H1 (cell line): ENCODE data around the gene MCM3. TPM values are rescaled to one million over a fixed set of nuclear protein-coding genes. Genes with fewer than 3 reads are reported as not detected.

Experiments
- CTCF ChIA-PET: fragments of 300-600 bp; sonication (Branson Sonifier 250); formaldehyde crosslinking; loops from one replicate; lab custom pipeline; 2021; ENCODE audit not compliant: partially characterized antibody; lab: Charles Lee
- POLR2A ChIA-PET: fragments of 300-600 bp; sonication (Branson Sonifier 250); formaldehyde crosslinking; loops from one replicate; lab custom pipeline; 2021; ENCODE audit warnings: inconsistent platforms; ENCODE audit not compliant: partially characterized antibody; lab: Charles Lee
- DNase-seq, 2 experiments: peaks; one replicate each; pipeline versions ENCODE4 v3.0.0 to v3.0.0-alpha.2; 2010 to 2022; ENCODE audit warnings: low spot score in 2 of 2, low read depth in 1 of 2, mixed read lengths in 1 of 2
- FAIRE-seq: peaks from 2 replicates; lab custom pipeline; 2011; peaks lifted over from hg19 to GRCh38; lab: Jason Lieb, UNC
- H2AFZ ChIP-seq: 2 replicates; pipeline ENCODE4 v1.8.1; 2012; ENCODE audit warnings: low read length, inconsistent platforms
- H2AK5ac ChIP-seq: 2 replicates; pipeline ENCODE4 v1.6.1; 2013; ENCODE audit warnings: low read depth, low read length
- H2BK120ac ChIP-seq: replicated peaks from 2 replicates; pipeline ENCODE3; 2013; ENCODE audit warnings: low read depth, low read length, inconsistent platforms
- H2BK12ac ChIP-seq: 2 replicates; pipeline ENCODE4 v1.6.1; 2013; ENCODE audit warnings: low read depth, low read length
- H2BK15ac ChIP-seq: 2 replicates; pipeline ENCODE4 v1.6.1; 2013; ENCODE audit warnings: low read length
- H2BK20ac ChIP-seq: 2 replicates; pipeline ENCODE4 v1.6.1; 2013; ENCODE audit warnings: low read length
- H2BK5ac ChIP-seq: 2 replicates; pipeline ENCODE4 v1.6.1; 2013; ENCODE audit warnings: low read depth, low read length
- H3K14ac ChIP-seq: 2 replicates; pipeline ENCODE4 v1.6.1; 2013; ENCODE audit warnings: inconsistent platforms; ENCODE audit not compliant: insufficient read length
- H3K18ac ChIP-seq: 2 replicates; pipeline ENCODE4 v1.6.1; 2013; ENCODE audit warnings: low read length; ENCODE audit errors: extremely low read depth
- H3K23ac ChIP-seq: 2 replicates; pipeline ENCODE4 v1.6.1; 2013; ENCODE audit warnings: inconsistent platforms; ENCODE audit not compliant: insufficient read length
- H3K23me2 ChIP-seq: 2 replicates; pipeline ENCODE4 v1.6.1; 2013; ENCODE audit warnings: low read depth, low read length
- H3K27ac ChIP-seq: 2 replicates; pipeline ENCODE4 v1.6.1; 2011; ENCODE audit warnings: low read depth, low read length, inconsistent platforms
- H3K27me3 ChIP-seq, 4 experiments: replicated peaks in 1 of 4; 1 replicate in 1 of 4; 2 replicates in 3 of 4; pipeline versions ENCODE4 v1.6.1 to v1.8.1; 2011 to 2013; ENCODE audit warnings: low read length in 3 of 4, mild to moderate bottlenecking in 3 of 4, inconsistent platforms in 2 of 4, mixed read lengths in 2 of 4, moderate library complexity in 1 of 4; ENCODE audit not compliant: control insufficient read depth in 3 of 4, insufficient read depth in 3 of 4; ENCODE audit errors: extremely low read depth in 1 of 4
- H3K36me3 ChIP-seq, 4 experiments: 2 replicates each; pipeline versions ENCODE4 v1.6.1 to v1.8.1; 2011 to 2013; ENCODE audit warnings: mild to moderate bottlenecking in 4 of 4, low read length in 3 of 4, moderate library complexity in 2 of 4, control low read depth in 1 of 4, inconsistent platforms in 1 of 4; ENCODE audit not compliant: insufficient read depth in 4 of 4, control insufficient read depth in 2 of 4
- H3K4ac ChIP-seq: replicated peaks from 2 replicates; pipeline ENCODE3; 2013; ENCODE audit warnings: low read length, low read depth, mixed read lengths, inconsistent platforms; ENCODE audit not compliant: insufficient read length
- H3K4me1 ChIP-seq, 4 experiments: replicated peaks in 1 of 4; 1 replicate in 1 of 4; 2 replicates in 3 of 4; pipeline versions ENCODE4 v1.6.1 to v1.8.1; 2011 to 2013; ENCODE audit warnings: low read length in 3 of 4, inconsistent platforms in 2 of 4, mixed read lengths in 1 of 4; ENCODE audit not compliant: insufficient read depth in 4 of 4, control insufficient read depth in 3 of 4
- H3K4me2 ChIP-seq, 2 experiments: 2 replicates each; pipeline versions ENCODE4 v1.6.1 to v1.8.1; 2011 to 2013; ENCODE audit warnings: low read depth in 2 of 2, low read length in 2 of 2, control low read depth in 1 of 2, inconsistent platforms in 1 of 2, mild to moderate bottlenecking in 1 of 2; ENCODE audit not compliant: insufficient read depth in 1 of 2
- H3K4me3 ChIP-seq, 4 experiments: fragments of 200-600, 300-600 bp in 1 of 4; sonication (generic), shearing (Covaris generic), sonication (Bioruptor Twin) in 1 of 4; 2 replicates each; pipeline versions ENCODE4 v1.5.1 to v1.8.1; 2011 to 2016; ENCODE audit warnings: low read length in 4 of 4, low read depth in 3 of 4, control low read depth in 2 of 4, inconsistent platforms in 2 of 4, mild to moderate bottlenecking in 2 of 4, mixed read lengths in 1 of 4, moderate library complexity in 1 of 4; ENCODE audit not compliant: insufficient read depth in 2 of 4; ENCODE audit errors: extremely low read depth in 1 of 4
- H3K56ac ChIP-seq: replicated peaks from 2 replicates; pipeline ENCODE3; 2013; ENCODE audit warnings: low read depth, mild to moderate bottlenecking, mixed read lengths, low read length, inconsistent platforms; ENCODE audit not compliant: insufficient read length
- H3K79me1 ChIP-seq: 2 replicates; pipeline ENCODE4 v1.6.1; 2013; ENCODE audit warnings: low read depth, low read length, control low read depth
- H3K79me2 ChIP-seq, 2 experiments: 2 replicates each; pipeline versions ENCODE4 v1.6.1 to v1.8.1; 2012 to 2013; ENCODE audit warnings: low read length in 2 of 2, mild to moderate bottlenecking in 2 of 2, inconsistent platforms in 1 of 2; ENCODE audit not compliant: insufficient read depth in 2 of 2, control insufficient read depth in 1 of 2
- H3K9ac ChIP-seq, 4 experiments: replicated peaks in 1 of 4; 1 replicate in 1 of 4; 2 replicates in 3 of 4; pipeline versions ENCODE4 v1.6.1 to v1.8.1; 2011 to 2013; ENCODE audit warnings: low read depth in 3 of 4, low read length in 3 of 4, control low read depth in 2 of 4, mild to moderate bottlenecking in 2 of 4, moderate library complexity in 2 of 4, inconsistent platforms in 1 of 4; ENCODE audit errors: extremely low read depth in 1 of 4
- H3K9me3 ChIP-seq, 2 experiments: 2 replicates each; pipeline versions ENCODE4 v1.6.1 to v1.8.1; 2012 to 2013; ENCODE audit warnings: mild to moderate bottlenecking in 2 of 2, moderate library complexity in 2 of 2, control low read depth in 1 of 2, inconsistent platforms in 1 of 2, low read depth in 1 of 2, low read length in 1 of 2, mixed read lengths in 1 of 2; ENCODE audit not compliant: insufficient read depth in 2 of 2
- H4K20me1 ChIP-seq, 2 experiments: replicated peaks in 1 of 2; 2 replicates each; pipeline versions ENCODE3 to v1.8.1; 2011 to 2013; ENCODE audit warnings: inconsistent platforms in 2 of 2, low read length in 2 of 2, mild to moderate bottlenecking in 1 of 2; ENCODE audit not compliant: insufficient read depth in 2 of 2, control insufficient read depth in 1 of 2
- H4K5ac ChIP-seq: 2 replicates; pipeline ENCODE4 v1.6.1; 2013; ENCODE audit warnings: low read length, low read depth, mixed read lengths, inconsistent platforms; ENCODE audit not compliant: insufficient read length
- H4K8ac ChIP-seq: 2 replicates; pipeline ENCODE4 v1.8.0; 2013; ENCODE audit warnings: mild to moderate bottlenecking, moderate library complexity, low read length, inconsistent platforms; ENCODE audit not compliant: insufficient read depth; ENCODE audit errors: extremely low read depth
- H4K91ac ChIP-seq: replicated peaks from 2 replicates; pipeline ENCODE3; 2013; ENCODE audit warnings: low read length, mixed read lengths, inconsistent platforms; ENCODE audit not compliant: insufficient read length
- BRCA1 ChIP-seq: IDR thresholded peaks from 2 replicates; pipeline ENCODE4 v1.6.1; 2012; ENCODE audit warnings: low read depth, low read length, improper control_type of control experiment
- EGR1 ChIP-seq: IDR thresholded peaks from 2 replicates; pipeline ENCODE4 v1.6.1; 2011; ENCODE audit warnings: low read depth, low read length, borderline replicate concordance
- HDAC2 ChIP-seq, 2 experiments: fragments of 300-600 bp in 1 of 2; sonication (generic) in 1 of 2; IDR thresholded peaks; 2 replicates each; pipeline ENCODE4 v1.6.1; 2011 to 2012; ENCODE audit warnings: low read depth in 2 of 2, low read length in 2 of 2, mild to moderate bottlenecking in 2 of 2, moderate library complexity in 2 of 2, borderline replicate concordance in 1 of 2, inconsistent platforms in 1 of 2
- MAFK ChIP-seq: IDR thresholded peaks from 2 replicates; pipeline ENCODE4 v1.6.1; 2012; ENCODE audit warnings: low read depth, mild to moderate bottlenecking, improper control_type of control experiment, low read length
- RAD21 ChIP-seq, 2 experiments: IDR thresholded peaks in 1 of 2; conservative IDR thresholded peaks in 1 of 2; 2 replicates each; pipeline ENCODE4 v1.6.1; 2011; ENCODE audit warnings: low read depth in 2 of 2, low read length in 2 of 2, improper control_type of control experiment in 1 of 2, inconsistent platforms in 1 of 2, mild to moderate bottlenecking in 1 of 2, moderate library complexity in 1 of 2
- RNF2 ChIP-seq: fragments of 200-900, 300-1000 bp; sonication (generic); IDR thresholded peaks from 2 replicates; pipeline ENCODE4 v1.7.1; 2016; ENCODE audit warnings: borderline replicate concordance, low read depth, mild to moderate bottlenecking, antibody characterized with exemption, low read length; ENCODE audit not compliant: poor library complexity, severe bottlenecking; ENCODE audit errors: missing control alignments
- TAF7 ChIP-seq: optimal IDR thresholded peaks from 2 replicates; pipeline ENCODE3; 2011; ENCODE audit warnings: low read depth, mild to moderate bottlenecking, inconsistent platforms, low read length, moderate library complexity, borderline replicate concordance
- ZNF274 ChIP-seq: IDR thresholded peaks from 2 replicates; pipeline ENCODE4 v1.7.0; 2012; ENCODE audit warnings: low read length, borderline replicate concordance; ENCODE audit errors: extremely low read depth
- WGBS, 2 experiments: shearing (Covaris generic) in 1 of 2; methylation state at CpG; one replicate each; pipeline versions ENCODE4 v1.1.6 to v1.1.7; 2013 to 2015; ENCODE audit warnings: low lambda C conversion rate in 2 of 2, mixed read lengths in 2 of 2, inconsistent platforms in 1 of 2, low coverage in 1 of 2, missing lambda C conversion rate in 1 of 2; ENCODE audit not compliant: insufficient replicate concordance in 2 of 2, insufficient coverage in 1 of 2, insufficient read length in 1 of 2; ENCODE audit errors: extremely low coverage in 1 of 2, missing lambda C conversion rate in 1 of 2; 5-methylcytosine and 5-hydroxymethylcytosine counted together
- polyA plus RNA-seq, 7 experiments: library from polyadenylated mRNA; depleted of rRNA in 3 of 7; stranded (reverse) in 5 of 7; unstranded in 2 of 7; fragments of >200 nt in 5 of 7; fragments of 200-250 nt in 2 of 7; gene quantifications; 1 replicate in 5 of 7; 2 replicates in 1 of 7; 4 replicates in 1 of 7; pipeline versions ENCODE4 v1.2.1 to v1.2.3, GENCODE V29; 2011 to 2013; ENCODE audit warnings: missing spikeins in 2 of 7, mixed read lengths in 2 of 7
- total RNA-seq: library from RNA; stranded (reverse); fragmentation: NEBNext Ultra II Directional; extraction: Animal tissue kit (Norgen Biotek cat#: 25700); gene quantifications from 2 replicates; pipeline ENCODE4 v1.2.1, GENCODE V29; 2021
- TF ChIP-seq, protein P1 (sequence below): IDR thresholded peaks from 2 replicates; pipeline ENCODE4 v1.6.1; 2012; ENCODE audit warnings: low read length, inconsistent platforms

Gene MCM3
- total and polyA plus RNA-seq, 2 of the 8 experiments (the other 6 are each of a cell fraction or from before 2014, with no cell fraction given), result 275 to 293 TPM

DNA sequence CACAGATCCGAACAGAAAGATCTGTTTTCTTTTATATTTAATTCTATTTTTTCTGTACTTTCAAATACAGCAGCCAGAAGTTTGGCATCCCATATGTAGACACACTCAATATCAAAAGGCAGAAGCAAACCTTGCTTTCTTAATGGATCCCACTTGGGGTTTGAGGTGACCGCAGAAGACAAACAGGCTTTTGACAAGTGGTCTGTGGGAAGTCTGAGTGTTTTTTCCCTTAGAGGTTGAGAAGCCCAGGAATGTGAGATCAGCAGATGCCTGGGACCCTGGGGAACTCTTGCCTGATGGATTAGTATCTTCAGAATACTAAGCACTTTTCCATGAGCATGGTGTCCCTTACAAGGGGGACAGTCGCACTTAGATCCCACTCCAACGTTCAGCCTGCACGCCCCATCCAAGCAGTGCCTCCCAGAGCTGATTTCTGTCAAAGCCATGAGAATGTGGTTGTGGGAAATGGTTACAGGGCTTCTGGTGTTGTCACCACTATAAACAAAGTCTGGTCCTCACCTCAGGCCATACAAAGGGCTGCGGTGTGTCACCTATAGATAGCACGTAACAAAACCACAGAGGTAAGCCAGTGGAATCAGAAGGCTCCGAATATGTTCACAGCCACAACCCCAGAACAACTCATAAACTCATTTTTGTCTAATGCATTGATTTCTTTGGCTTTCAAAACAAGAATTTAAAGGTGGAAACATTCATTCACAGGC is 53.0 kb downstream of the MCM3 start:
- Histone ChIP-seq H4K8ac (no peak overlapping the region; the same call in 1 of the 2 replicates), H2BK15ac (no peak overlapping the region), H3K36me3 (no peaks in the 10 kb centered on the region), H3K4me1 (peaks cover 0 to 4% (median 0%) of the 10 kb centered on the region in 4 experiments; a peak in 1 of 7 replicates), H3K23ac (no peak overlapping the region), H3K23me2 (no peaks in the 10 kb centered on the region), H3K79me2 (no peaks in the 10 kb centered on the region), H3K79me1 (no peaks in the 10 kb centered on the region), H3K27me3 (no peaks in the 10 kb centered on the region), H3K56ac (no peak overlapping the region), H2AFZ (no peak overlapping the region), H2BK20ac (no peak overlapping the region), H4K91ac (no peak overlapping the region), H3K9me3 (no peaks in the 10 kb centered on the region), H3K14ac (no peak overlapping the region), H2BK5ac (no peak overlapping the region), H4K5ac (no peak overlapping the region), H3K9ac (no peak overlapping the region), H3K18ac (no peak overlapping the region), H3K4me3 (no peak overlapping the region), H3K27ac (no peak overlapping the region), H2BK120ac (no peak overlapping the region), H2BK12ac (no peak overlapping the region), H3K4ac (no peak overlapping the region), H4K20me1 (no peaks in the 10 kb centered on the region), H3K4me2 (no peak overlapping the region), H2AK5ac (no peak overlapping the region)
- FAIRE-seq, result no peak
- no peak for DNase-seq
- ChIA-PET CTCF (interaction anchor here (0.8 to 6.7 kb wide), 11 partner anchors 12 to 182 kb away, joined by 3 to 66 read pairs (median 4); partner anchors contain the start of gene IL17F), POLR2A (interaction anchor here (1.0 to 1.2 kb wide), 2 partner anchors 20 to 47 kb away, joined by 3 read pairs; no protein-coding TSS in a partner anchor)
- WGBS, 2 experiments, result 92% methylated on average over 8 of the region's 8 CpGs; no CpG with 5 or more reads in 1 of the 2 experiments
- TF ChIP-seq BRCA1, result no peak
- TF ChIP-seq TAF7, result no peak
- no peak for TF ChIP-seq MAFK
- TF ChIP-seq, protein P1, sequence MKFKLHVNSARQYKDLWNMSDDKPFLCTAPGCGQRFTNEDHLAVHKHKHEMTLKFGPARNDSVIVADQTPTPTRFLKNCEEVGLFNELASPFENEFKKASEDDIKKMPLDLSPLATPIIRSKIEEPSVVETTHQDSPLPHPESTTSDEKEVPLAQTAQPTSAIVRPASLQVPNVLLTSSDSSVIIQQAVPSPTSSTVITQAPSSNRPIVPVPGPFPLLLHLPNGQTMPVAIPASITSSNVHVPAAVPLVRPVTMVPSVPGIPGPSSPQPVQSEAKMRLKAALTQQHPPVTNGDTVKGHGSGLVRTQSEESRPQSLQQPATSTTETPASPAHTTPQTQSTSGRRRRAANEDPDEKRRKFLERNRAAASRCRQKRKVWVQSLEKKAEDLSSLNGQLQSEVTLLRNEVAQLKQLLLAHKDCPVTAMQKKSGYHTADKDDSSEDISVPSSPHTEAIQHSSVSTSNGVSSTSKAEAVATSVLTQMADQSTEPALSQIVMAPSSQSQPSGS, result no peak
- TF ChIP-seq HDAC2 (IDR thresholded peaks at IDR 0.05; ENCODE audit: borderline replicate concordance in 1 of 2, low read depth in 2 of 2, low read length in 2 of 2), result no peak
- TF ChIP-seq RNF2, result no peak
- TF ChIP-seq RAD21 (IDR thresholded peaks at IDR 0.05 in 1 of 2, conservative IDR thresholded peaks at IDR 0.05 in 1 of 2; ENCODE audit: low read depth in 2 of 2, low read length in 2 of 2), result no peak
- TF ChIP-seq EGR1, result no peak
- TF ChIP-seq ZNF274, result no peak
